Measurements from ENCODE around the gene ZBTB34. TPM values are rescaled to one million over a fixed set of nuclear protein-coding genes. Genes with fewer than 3 reads are reported as not detected.

ZBTB34 gene
- total RNA-seq, 1 experiment from 2014 or later: 15.8 TPM

DNA sequence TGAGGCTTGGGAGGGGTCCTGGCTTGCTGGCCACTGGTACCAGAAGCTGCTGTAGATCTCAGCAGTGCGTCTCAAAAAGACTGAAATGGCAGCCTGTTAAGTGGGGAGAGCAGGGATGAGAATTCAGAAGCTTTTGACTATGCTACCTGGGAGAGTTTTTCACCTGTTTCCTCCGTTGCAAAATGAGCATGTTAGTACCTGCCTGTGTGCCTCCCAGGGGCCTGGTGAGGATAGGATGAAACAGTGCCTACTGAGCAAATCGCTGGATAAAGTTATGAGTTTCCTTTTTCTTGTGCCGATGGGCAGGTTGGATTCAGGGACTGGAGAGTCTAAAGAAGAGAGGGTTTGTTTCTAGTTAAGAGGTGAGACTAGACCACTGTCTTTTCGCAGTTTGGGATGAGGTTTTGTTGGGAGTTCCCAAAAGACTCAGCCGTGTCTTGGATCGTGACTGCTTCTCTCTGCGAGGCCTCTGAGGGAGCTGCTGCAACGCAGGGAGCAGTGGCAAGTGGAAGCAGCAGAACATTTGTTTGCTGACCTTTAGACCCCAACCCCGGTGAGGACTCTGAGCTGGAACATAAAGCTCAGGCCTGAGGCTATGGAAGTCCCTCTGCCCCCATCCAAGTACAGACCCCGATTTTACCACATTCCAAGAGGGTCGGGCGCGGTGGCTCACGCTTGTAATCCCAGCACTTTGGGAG, 55.6 kb downstream of the ZBTB34 start:
- Histone ChIP-seq H3K9ac (ENCODE audit: extremely low read depth, insufficient read length, low read length) (no peak overlapping the region), H3K4me2 (ENCODE audit: insufficient read depth, insufficient read length, low read length) (peak overlapping the region; percentile 75)

More for the DNA sequence above, 55.6 kb downstream of the ZBTB34 start:
- no CpG with 5 or more reads among the region's 15 CpGs for WGBS (ENCODE audit: extremely low coverage, insufficient read length, low lambda C conversion rate)
- no peak overlapping the region for H2BK120ac ChIP-seq (ENCODE audit: low read depth, low read length, poor library complexity, severe bottlenecking)
- no peak overlapping the region for H2BK15ac ChIP-seq (ENCODE audit: low read depth, low read length)
- H3K23me2 ChIP-seq (ENCODE audit: insufficient read length, low read depth, low read length, poor library complexity, severe bottlenecking): peaks cover 8% of the 10 kb centered on the region
- Mint-ChIP-seq H3K27me3 (ENCODE audit: low read depth) (peaks cover 35% of the 10 kb centered on the region), H3K27ac (no peak overlapping the region), H3K9me3 (no peaks in the 10 kb centered on the region), H3K4me3 (peak overlapping the region; percentile 68 to 86), H3K4me1 (peaks cover 24 to 30% of the 10 kb centered on the region in 2 experiments), H3K36me3 (ENCODE audit: insufficient read depth in 1 of 3, low read depth in 3 of 3) (no peaks in the 10 kb centered on the region; a peak in 1 of 7 replicates)
- no peaks in the 10 kb centered on the region; the same call in 1 of the 2 replicates for H3K27me3 ChIP-seq (ENCODE audit: insufficient read depth, low read length)
- H2AFZ ChIP-seq (ENCODE audit: low read length): no peak overlapping the region
- H3K27ac ChIP-seq (ENCODE audit: insufficient read length, low read depth, low read length): no peak overlapping the region
- no peak overlapping the region for H4K8ac ChIP-seq (replicated peaks; ENCODE audit: insufficient read length, low read depth, low read length)
- H4K20me1 ChIP-seq (ENCODE audit: control insufficient read depth, insufficient read depth, insufficient read length): no peaks in the 10 kb centered on the region
- H2BK20ac ChIP-seq (ENCODE audit: low read depth, low read length, poor library complexity, severe bottlenecking): no peak overlapping the region
- TF ChIP-seq, protein P1, sequence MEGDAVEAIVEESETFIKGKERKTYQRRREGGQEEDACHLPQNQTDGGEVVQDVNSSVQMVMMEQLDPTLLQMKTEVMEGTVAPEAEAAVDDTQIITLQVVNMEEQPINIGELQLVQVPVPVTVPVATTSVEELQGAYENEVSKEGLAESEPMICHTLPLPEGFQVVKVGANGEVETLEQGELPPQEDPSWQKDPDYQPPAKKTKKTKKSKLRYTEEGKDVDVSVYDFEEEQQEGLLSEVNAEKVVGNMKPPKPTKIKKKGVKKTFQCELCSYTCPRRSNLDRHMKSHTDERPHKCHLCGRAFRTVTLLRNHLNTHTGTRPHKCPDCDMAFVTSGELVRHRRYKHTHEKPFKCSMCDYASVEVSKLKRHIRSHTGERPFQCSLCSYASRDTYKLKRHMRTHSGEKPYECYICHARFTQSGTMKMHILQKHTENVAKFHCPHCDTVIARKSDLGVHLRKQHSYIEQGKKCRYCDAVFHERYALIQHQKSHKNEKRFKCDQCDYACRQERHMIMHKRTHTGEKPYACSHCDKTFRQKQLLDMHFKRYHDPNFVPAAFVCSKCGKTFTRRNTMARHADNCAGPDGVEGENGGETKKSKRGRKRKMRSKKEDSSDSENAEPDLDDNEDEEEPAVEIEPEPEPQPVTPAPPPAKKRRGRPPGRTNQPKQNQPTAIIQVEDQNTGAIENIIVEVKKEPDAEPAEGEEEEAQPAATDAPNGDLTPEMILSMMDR (conservative IDR thresholded peaks at IDR 0.05): no peak
- H2BK12ac ChIP-seq (ENCODE audit: insufficient read length, low read depth, low read length): no peak overlapping the region
- H3K79me2 ChIP-seq (ENCODE audit: insufficient read depth, low read length): no peaks in the 10 kb centered on the region
- no peak overlapping the region for H4K91ac ChIP-seq (ENCODE audit: insufficient read length, low read depth, low read length)
- no peak overlapping the region for H2AK5ac ChIP-seq (ENCODE audit: insufficient read length, low read length)
- H3K18ac ChIP-seq (ENCODE audit: insufficient read length, low read depth, low read length): no peak overlapping the region
- no peak overlapping the region for H3K4ac ChIP-seq (ENCODE audit: low read depth, low read length)
- H2BK5ac ChIP-seq (ENCODE audit: insufficient read length, low read length): no peak overlapping the region
- H3K4me1 ChIP-seq (ENCODE audit: insufficient read depth, low read length): peaks cover 9% of the 10 kb centered on the region
- H3K14ac ChIP-seq (ENCODE audit: insufficient read depth, low read length): no peak overlapping the region
- DNase-seq: no peak
- H3T11ph ChIP-seq (ENCODE audit: low read length): no peak overlapping the region
- no peaks in the 10 kb centered on the region for H3K9me3 ChIP-seq (ENCODE audit: control insufficient read depth, low read depth, low read length)
- no peaks in the 10 kb centered on the region for H3K79me1 ChIP-seq (ENCODE audit: insufficient read depth, low read depth, low read length, poor library complexity, severe bottlenecking)
- no peak overlapping the region for H3K56ac ChIP-seq (ENCODE audit: insufficient read length, low read depth, low read length)
- H4K5ac ChIP-seq (ENCODE audit: insufficient read length, low read depth, low read length): no peak overlapping the region
- no peak overlapping the region for H3K23ac ChIP-seq (ENCODE audit: insufficient read length, low read depth, low read length)
